Measurements from ENCODE around the gene CFAP69.
"Not testable (repeated sequence)": the region's sequence is repeated elsewhere in the genome, so short reads cannot be mapped to it uniquely, and the experiment has no call there.

CFAP69 gene

DNA sequence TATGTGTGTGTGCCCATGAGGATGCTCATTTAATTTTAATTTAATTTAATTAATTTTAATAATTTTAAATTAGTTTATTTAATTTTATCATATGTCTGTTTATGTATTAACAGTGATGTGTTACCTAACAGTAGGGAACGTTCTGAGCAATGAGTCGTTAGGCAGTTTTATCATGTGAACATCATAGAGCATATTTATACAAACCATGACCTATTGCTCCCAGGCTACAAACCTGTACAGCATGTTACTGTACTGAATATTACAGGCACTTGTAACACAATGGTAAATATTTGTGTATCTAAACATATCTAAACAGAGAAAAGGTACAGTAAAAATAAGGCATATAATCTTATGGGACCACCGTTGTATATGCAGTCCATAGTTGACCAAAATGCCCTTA lies 13.7 kb upstream of the CFAP69 start:
- DNase-seq (ENCODE audit: low read depth in 3 of 3) = no peak

GRCh38 chr7:90232430-90232829 lies 12.5 kb upstream of the CFAP69 start:
- DNase-seq (ENCODE audit: low read depth in 3 of 3) = no peak

DNA sequence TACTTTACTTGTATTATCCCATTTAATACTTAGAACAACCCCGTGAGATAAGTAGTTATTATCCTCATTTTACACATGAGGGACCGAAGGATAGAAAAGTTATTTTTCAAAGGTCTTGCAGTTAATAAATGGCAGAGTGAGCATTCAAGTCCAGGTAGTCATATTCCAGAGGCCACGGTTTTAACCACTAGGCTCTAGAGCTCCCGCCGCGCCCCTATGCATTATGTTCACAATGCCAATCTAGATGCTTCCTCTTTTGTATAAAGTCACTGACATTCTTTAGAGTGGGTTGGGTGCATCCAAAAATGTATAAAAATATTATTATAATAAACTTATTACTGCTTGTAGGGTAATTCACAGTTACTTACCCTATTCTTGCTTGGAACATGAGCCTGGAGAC lies 11.4 kb upstream of the CFAP69 start:
- DNase-seq (ENCODE audit: low read depth in 3 of 3) = no peak

- no peak for DNase-seq (ENCODE audit: low read depth in 3 of 3)
Observed at GRCh38 chr7:90236721-90237289, 8.2 kb upstream of the CFAP69 start.

- DNase-seq (ENCODE audit: low read depth in 3 of 3) = no peak
Observed at GRCh38 chr7:90238022-90238421, 7.0 kb upstream of the CFAP69 start.

DNA sequence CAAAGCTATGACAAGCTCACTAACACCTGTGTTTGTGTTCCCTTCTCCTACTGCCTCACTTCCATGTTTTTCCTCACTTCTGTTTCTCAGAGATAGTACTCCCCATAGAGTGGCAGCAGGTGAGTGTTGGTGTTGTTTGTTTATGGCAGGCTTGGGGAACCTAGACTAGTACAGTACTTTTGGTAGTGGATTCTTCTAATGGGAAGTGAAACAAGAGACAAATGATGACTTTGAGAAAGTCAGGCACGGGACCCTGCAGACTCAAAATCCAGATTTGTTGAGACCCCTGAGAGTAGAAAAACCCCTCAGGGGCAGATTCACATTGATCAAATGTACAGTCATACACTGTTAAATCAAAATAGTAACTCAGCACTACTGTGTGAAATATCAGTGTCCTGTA lies 6.4 kb upstream of the CFAP69 start:
- no peak for DNase-seq (ENCODE audit: low read depth in 3 of 3)

DNA sequence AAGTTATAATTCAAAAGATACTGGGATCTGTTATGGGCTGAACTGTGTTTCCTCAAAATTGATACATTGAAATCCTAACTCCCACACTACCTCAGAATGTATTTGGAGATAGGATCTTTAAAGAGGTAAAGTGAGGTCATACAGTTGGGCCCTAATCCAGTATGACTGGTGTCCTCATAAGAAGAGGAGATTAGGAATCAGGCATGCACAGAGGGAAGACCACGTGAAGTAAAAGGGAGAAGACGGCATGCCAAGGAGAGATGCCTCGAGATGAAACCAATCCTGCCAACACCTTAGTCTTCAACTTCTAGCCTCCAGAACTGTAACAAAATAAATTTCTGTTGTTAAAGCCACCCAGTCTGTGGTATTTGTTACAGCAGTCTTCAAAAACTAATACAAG lies 5.9 kb upstream of the CFAP69 start:
- DNase-seq (ENCODE audit: low read depth in 3 of 3) = no peak

DNA sequence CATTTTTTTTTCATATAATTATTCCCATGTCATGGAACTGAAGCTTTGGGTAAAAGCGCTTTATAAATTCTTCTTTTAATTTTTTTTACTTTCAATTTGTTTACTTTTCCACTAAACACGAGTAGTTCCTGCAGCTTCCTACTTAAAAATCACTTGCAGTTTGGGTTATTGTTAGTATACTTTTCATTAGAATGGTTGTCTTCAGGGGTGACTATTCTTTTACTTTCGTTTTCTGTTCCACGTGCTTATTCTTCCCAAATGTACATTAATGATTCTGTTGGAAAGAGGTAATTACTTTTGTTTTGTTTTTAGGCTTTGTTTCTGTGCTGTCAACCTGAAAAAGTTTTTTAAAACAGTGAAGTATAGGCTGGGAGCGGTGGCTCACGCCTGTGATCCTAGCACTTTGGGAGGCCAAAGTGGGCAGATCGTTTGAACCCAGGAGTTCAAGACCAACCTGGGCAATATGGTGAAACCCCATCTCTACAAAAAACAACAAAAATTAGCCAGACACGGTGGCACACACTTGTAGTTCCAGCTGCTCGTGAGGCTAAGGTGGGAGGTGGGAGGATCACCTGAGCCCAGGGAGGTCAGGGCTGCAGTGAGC lies 5.2 kb upstream of the CFAP69 start:
- no peak for DNase-seq (ENCODE audit: low read depth in 3 of 3)

- DNase-seq (ENCODE audit: low read depth in 3 of 3) = no peak
Observed at GRCh38 chr7:90242369-90243168, 2.4 kb upstream of the CFAP69 start.

- no peak for DNase-seq (ENCODE audit: low read depth in 3 of 3)
Observed at GRCh38 chr7:90243556-90243955, 1.4 kb upstream of the CFAP69 start.

- DNase-seq (ENCODE audit: low read depth in 3 of 3) = no peak
Observed at GRCh38 chr7:90244565-90244908, 437 bp upstream of the CFAP69 start.

DNA sequence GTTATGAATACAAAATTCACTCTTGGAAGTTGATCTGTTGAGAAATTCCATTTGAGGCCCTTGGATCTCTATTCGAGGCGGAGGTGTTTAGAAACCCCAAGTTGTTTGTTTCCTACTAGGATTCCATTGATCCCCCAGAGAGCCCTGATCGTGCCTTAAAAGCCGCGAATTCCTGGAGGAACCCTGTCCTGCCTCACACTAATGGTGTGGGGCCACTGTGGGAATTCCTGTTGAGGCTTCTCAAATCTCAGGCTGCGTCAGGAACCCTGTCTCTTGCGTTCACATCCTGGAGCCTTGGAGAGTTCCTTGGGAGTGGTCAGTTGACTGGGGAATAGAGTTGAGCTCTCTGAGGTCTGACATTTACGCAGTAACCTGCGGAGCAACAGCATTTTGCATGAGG lies 1.2 kb downstream of the CFAP69 start:
- no peak for DNase-seq (ENCODE audit: low read depth in 3 of 3)

GRCh38 chr7:90248706-90249105 lies 3.7 kb downstream of the CFAP69 start:
- DNase-seq (ENCODE audit: low read depth in 3 of 3) = no peak

- no peak for DNase-seq (ENCODE audit: low read depth in 3 of 3)
Observed at GRCh38 chr7:90250601-90251303, 5.8 kb downstream of the CFAP69 start.

DNA sequence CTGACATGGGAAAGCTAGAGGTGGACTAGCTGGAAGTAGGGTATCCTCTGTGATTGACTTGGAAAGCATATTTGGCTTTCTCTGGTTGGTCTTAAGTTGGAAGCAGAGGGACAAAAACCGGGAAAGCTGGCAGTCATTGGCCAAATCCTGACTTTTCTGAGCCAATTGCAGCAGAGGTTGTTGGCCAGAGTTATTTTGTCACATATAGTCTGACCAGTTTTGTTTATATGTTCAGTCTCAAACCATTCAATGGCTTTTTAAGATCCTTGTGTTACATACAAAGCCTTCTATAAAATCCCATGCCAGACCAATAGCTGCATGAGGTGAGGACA lies 6.3 kb downstream of the CFAP69 start:
- DNase-seq (ENCODE audit: low read depth in 3 of 3) = no peak

- not testable (repeated sequence) for DNase-seq (ENCODE audit: low read depth in 3 of 3)
Observed at GRCh38 chr7:90256011-90256410, 11.0 kb downstream of the CFAP69 start.

- no peak for DNase-seq (ENCODE audit: low read depth in 3 of 3)
Observed at GRCh38 chr7:90256778-90257177, 11.8 kb downstream of the CFAP69 start.

DNA sequence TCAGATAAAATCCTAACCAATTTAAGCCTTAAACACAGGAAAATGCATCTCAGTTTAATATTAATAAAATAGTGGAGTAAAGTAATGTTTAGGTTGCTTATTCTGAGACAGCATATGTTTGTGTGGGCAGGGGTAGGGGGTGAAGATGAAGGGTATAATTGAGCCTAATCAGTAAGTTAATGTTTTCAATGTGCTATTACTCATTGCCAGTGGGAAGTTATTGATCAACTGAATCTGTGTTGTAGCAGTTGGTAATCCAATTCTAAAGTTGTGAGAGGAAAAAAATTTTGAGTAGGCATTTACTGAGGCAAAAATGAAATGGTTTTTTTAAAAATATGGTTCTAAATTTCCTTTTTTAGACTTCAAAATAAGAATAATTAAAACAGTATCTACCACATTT lies 16.5 kb downstream of the CFAP69 start:
- no peak for DNase-seq (ENCODE audit: low read depth in 3 of 3)

DNA sequence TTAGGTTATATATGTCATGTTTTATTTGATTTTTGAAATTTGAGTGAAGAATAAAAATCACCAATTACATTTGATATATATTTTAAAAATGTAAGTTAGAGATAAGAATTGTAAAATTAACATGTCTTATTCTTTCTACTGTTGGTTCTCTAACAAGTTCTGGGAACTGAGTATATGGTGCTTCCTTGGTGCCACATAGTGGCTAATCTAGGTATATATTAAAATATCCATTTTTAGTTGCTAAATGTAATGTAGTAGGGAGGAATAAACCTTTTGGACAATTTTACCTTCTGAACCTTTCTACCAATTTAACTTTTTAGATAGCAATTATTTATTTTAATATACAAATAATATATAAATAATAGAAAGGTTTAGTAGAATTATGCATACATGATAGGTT lies 17.5 kb downstream of the CFAP69 start:
- no peak for DNase-seq (ENCODE audit: low read depth in 3 of 3)

DNA sequence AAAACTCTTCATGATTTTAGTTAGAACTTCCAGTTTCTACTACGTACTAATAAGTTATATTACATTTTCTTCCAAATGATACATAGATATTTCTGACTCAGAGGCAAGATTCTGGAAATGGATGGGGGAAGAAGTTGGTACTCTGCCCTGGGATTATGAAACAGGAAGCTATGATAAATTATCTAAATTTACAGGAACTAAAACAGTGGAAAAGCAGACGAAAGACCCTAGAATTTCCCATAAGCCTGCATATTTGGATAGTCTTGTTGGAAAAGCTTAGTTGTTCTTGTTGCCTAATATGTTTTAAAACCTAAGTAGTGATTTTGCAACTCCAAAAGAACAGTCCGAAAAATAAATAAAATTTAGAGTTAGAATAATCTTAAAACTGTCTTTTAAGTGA lies 21.8 kb downstream of the CFAP69 start:
- DNase-seq (ENCODE audit: low read depth in 3 of 3) = no peak

GRCh38 chr7:90267263-90267858 lies 22.4 kb downstream of the CFAP69 start:
- DNase-seq (ENCODE audit: low read depth in 3 of 3) = no peak

DNA sequence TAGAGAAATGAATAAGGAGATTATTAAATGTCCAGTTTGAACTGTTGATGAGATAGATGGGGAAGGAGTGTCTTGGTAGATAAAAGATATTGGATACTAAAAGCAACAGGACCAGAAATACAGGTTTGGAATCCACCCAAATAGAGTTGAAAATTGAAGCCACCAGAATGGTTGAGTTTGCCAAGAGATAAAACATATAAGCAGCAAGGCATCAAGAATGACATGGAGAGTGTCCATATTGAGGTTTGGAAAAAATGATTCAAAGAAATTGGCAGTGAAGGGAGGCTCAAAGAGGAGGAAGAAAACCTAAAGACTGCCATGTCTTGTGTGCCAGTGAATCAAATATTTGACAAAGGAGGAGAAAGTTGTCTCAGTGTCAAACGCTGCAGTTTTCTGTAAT lies 24.2 kb downstream of the CFAP69 start:
- DNase-seq (ENCODE audit: low read depth in 3 of 3) = no peak

Measured in stimulated activated CD4-positive, alpha-beta T cell treated with anti-CD3 and anti-CD28 coated beads, TNF-alpha, amount 100 ng/mL, for 24 hours (primary cell).